ENCODE results near the gene RIIAD1. TPM values are rescaled to one million over a fixed set of nuclear protein-coding genes. Genes with fewer than 3 reads are reported as not detected.
A peak's percentile ranks its signal among the peaks of the same experiment; 100 is the strongest.

The RIIAD1 gene
- total and polyA plus RNA-seq, 8 donors = 0.56 to 7.5 (median 0.68) TPM; not detected in 2

DNA sequence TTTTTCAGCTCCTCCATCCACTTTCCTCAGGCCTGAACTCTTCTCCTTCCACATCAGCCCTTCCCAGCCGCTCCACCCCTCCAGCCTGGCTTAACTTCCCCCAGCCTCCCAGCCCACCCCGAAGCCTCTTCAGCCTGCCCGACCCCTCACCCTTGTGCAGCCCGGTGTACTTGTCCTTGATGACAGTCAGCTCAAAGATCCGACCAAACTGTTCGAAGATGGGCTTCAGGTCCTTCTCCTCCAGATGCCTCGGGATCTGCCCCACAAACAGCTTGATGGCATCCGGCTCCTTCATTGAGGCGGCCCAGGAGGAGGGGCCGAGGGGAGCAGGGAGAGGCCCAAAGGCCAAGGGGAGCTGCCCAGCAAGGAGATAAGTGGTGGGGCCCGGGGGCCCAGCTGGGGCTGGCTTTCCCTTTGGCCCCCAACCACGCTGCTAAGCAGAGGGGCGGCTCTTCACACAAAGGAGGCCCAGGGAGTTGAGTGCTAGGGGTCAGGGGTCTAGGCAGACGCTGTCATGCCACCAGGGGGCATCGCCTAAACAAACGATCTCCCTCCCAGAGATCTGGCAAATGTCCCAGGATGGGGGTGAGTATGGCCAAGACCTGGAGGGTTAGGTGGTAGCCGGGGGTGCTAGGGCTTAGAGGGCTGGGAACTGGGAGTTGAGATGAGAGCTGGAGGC, 5.5 kb upstream of the RIIAD1 start:
- peak overlapping the region in 1 of 4 donors; percentile 12 for H3K27ac ChIP-seq
- no peaks in the 10 kb centered on the region for H3K9me3 ChIP-seq
- H3K36me3 ChIP-seq = no peaks in the 10 kb centered on the region
- DNase-seq (peak in 1 of 6 donors; percentile 55), FAIRE-seq (no peak), ATAC-seq (no peak)
- H3K4me3 ChIP-seq = no peak overlapping the region
- intact Hi-C loops (cut with DNase I) = no loop called here
- no peaks in the 10 kb centered on the region for H3K27me3 ChIP-seq
- H3K4me1 ChIP-seq = peaks cover 0 to 10% (median 0%) of the 10 kb centered on the region in 3 donors
- no peak for TF ChIP-seq CTCF (IDR thresholded peaks at IDR 0.05)
- 46 to 55% methylated on average over 15 to 17 of the region's 17 CpGs for WGBS, 2 donors

DNA sequence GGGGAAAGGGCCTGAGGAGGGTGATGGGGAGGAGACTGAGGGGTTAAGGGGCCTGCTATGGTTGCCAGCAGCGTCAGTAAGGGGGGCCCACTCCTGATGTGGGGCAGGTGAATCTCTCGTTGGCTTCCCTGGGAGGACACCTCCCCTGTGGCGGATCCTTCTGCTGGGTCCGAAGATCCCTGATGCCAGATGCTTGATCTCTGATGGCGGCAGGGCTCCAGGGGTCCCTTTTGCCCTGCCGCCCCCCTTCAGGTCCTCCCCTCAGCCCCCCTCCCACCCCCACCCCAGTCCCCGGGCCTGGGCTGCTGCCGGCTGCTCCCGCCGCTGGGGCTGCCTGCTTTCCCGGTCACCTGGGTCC, 4.9 kb upstream of the RIIAD1 start:
- no peaks in the 10 kb centered on the region for H3K36me3 ChIP-seq
- H3K9me3 ChIP-seq = no peaks in the 10 kb centered on the region
- FAIRE-seq (no peak), DNase-seq (no peak), ATAC-seq (no peak)
- no peak overlapping the region for H3K4me3 ChIP-seq
- intact Hi-C loops (cut with DNase I) = no loop called here
- no peak for TF ChIP-seq CTCF (IDR thresholded peaks at IDR 0.05)
- WGBS, 2 donors = 8 to 12% methylated on average over 8 to 11 of the region's 11 CpGs
- no peaks in the 10 kb centered on the region for H3K27me3 ChIP-seq
- H3K4me1 ChIP-seq = peaks cover 0 to 13% (median 2%) of the 10 kb centered on the region in 3 donors
- peak overlapping the region in 1 of 4 donors; percentile 12 for H3K27ac ChIP-seq

- peak; percentile 7 to 70 (median 46) for ATAC-seq
- Histone ChIP-seq H3K27me3 (no peaks in the 10 kb centered on the region), H3K36me3 (no peaks in the 10 kb centered on the region), H3K4me1 (peaks cover 0 to 18% (median 6%) of the 10 kb centered on the region in 3 donors), H3K4me3 (no peak within 1 kb of the TSS), H3K27ac (peak within 1 kb of the TSS in 1 of 4 donors; percentile 12), H3K9me3 (no peaks in the 10 kb centered on the region)
- FAIRE-seq = no peak
- no peak for TF ChIP-seq CTCF (IDR thresholded peaks at IDR 0.05)
- peak in 2 of 6 donors; percentile 22 to 27 for DNase-seq
- intact Hi-C loops (cut with DNase I) = no loop called here
- 10 to 14% methylated on average over 24 to 27 of the region's 27 CpGs for WGBS, 2 donors
These were observed 4.3 kb upstream of the RIIAD1 start, which contains the start of gene CELF3 for GRCh38 chr1:151716771-151717631. TSS of gene CELF3 (minus strand) at chr1:151716803. CDS start at chr1:151716020, 783 bp downstream.

GRCh38 chr1:151718011-151718431, 3.3 kb upstream of the RIIAD1 start:
- 49 to 56% methylated on average over 4 of the region's 4 CpGs for WGBS, 2 donors
- DNase-seq (no peak), ATAC-seq (no peak), FAIRE-seq (no peak)
- H3K27me3 ChIP-seq = no peaks in the 10 kb centered on the region
- no peak for TF ChIP-seq CTCF (IDR thresholded peaks at IDR 0.05)
- no peak overlapping the region for H3K4me3 ChIP-seq
- H3K36me3 ChIP-seq = no peaks in the 10 kb centered on the region
- intact Hi-C loops (cut with DNase I) = no loop called here
- H3K9me3 ChIP-seq = no peaks in the 10 kb centered on the region
- H3K27ac ChIP-seq = no peak overlapping the region
- peaks cover 0 to 18% (median 6%) of the 10 kb centered on the region in 3 donors for H3K4me1 ChIP-seq
